SK-N-DZ (cell line): ENCODE results near the gene CUEDC1.
"Not testable (repeated sequence)": the region's sequence is repeated elsewhere in the genome, so short reads cannot be mapped to it uniquely, and the experiment has no call there.

Experiments
- DNase-seq: peaks from one replicate; pipeline ENCODE4 v3.0.0-alpha.2; 2015; ENCODE audit warnings: low spot score

The CUEDC1 gene

DNA sequence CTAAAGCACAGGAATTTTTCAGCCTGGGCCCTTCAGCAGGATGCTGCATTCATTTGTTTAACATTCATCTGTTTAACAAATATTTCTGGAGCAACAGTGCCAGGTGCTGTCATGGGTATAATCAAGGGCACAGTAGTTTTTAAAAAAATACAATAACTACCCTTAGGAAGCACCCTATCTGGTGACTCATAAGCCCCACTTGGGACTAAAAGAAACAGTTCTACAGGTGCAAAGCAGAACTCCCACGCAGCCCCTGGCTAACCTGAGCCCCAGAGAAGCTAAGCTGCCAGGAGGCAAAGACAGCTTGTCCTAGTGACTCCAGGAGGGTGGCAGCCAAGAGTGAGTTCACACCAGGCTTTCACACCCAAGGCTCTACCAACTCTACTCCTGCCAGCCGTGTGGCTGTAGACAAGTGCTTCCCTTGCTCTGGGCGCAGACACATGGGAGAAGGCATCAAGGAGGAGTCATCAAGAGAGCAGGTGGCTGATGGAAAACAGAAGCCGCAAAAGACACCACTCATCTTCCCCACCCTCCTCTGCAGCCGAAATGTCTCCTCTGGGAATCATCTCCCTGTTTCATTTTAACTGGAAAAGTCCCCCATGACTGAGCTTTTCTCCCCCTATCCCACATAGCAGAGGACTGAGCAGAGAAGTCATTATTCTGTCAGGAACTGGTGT lies 14.4 kb downstream of the CUEDC1 start:
- DNase-seq: peak; percentile 70

GRCh38 chr17:57940231-57940630 lies 15.0 kb downstream of the CUEDC1 start:
- DNase-seq: peak; percentile 50

GRCh38 chr17:57939797-57940196 lies 15.4 kb downstream of the CUEDC1 start:
- DNase-seq: no peak

- DNase-seq: no peak
These were observed 17.1 kb downstream of the CUEDC1 start for GRCh38 chr17:57938061-57938502.

DNA sequence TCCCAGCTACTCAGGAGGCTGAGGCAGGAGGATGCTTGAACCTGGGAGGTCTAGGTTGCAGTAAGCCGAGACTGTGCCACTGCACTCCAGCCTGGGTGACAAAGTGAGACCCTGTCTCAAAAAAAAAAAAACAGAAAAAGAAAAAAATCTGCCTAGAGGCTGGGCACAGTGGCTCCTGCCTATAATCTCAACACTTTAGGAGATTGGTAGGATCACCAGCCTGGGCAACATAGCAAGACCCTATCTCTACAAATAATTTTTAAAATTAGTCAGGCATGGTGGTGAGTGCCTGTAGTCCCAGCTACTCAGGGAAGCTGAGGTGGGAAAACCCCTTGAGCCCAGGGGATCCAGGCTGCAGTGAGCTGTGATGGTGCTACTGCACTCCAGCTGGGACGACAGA lies 17.7 kb downstream of the CUEDC1 start:
- DNase-seq: no peak

DNA sequence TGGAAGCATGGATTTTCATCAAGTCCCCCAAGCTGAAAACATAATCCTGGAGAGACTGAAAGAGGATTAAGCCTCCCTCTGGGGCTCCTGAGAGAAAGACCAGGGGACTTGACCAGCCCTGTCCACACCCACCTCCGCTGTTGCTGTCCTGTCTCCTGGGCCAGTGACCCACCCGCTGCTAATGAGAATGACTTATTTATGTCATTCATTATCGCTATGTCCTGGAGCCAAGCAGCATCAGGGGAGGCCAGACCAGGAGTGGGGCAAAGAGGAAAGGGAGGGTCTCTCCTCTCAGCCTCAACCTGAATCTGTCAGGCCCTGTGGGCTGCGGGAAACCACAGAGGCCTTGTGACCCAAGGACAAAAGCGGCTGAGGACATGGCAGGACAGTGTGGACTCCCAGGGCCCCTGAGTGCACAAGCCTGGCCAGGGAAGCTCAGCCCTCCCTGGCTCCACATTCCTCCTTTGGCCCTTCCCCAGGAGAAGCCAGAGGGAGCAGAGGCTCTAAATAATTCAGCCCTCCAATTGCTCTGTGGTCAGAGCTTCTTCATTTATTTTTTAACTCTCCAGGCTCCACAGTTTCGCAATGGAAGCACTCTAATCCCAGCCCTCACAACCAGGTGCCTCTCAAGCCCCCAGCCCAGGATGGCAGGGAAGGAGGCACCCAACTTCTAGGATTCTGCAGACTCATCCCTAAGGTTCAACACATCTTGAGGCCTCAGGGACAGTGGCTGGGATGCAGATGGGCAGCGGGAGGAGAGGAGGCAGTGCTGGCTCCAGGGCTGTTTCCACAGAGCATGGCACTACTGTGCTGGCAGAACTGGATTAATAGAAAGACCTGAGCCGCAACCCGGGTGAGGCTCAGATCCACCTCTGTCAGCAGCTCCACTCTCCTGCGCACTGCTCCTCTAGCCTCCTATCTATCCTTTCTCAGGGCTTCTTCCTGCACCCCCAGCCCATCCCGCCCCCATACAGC lies 19.1 kb downstream of the CUEDC1 start:
- peak; percentile 44 for DNase-seq

GRCh38 chr17:57931488-57932137 lies 23.6 kb downstream of the CUEDC1 start:
- DNase-seq: no peak

GRCh38 chr17:57930239-57930638 lies 25.0 kb downstream of the CUEDC1 start:
- DNase-seq: no peak

DNA sequence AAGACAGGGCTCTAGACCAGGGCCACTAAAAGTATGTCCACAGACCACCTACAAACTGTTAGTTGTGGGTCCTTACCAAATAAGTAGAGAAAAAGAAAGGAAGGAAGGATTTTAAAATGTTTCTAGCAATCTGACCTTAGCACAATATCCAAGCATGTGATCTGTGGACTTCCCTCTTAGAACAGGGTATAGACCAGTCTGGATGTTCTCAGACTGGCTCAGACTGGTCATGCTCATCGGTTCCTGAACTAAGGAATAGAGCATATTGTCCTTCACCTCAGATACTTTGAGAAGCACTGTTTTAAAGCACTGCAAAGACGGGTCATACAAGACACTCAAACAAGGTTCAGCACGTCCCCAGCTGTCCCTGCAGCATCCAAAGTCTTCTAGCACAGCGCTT lies 25.8 kb downstream of the CUEDC1 start:
- no peak for DNase-seq

GRCh38 chr17:57928928-57929327 lies 26.3 kb downstream of the CUEDC1 start:
- no peak for DNase-seq

DNA sequence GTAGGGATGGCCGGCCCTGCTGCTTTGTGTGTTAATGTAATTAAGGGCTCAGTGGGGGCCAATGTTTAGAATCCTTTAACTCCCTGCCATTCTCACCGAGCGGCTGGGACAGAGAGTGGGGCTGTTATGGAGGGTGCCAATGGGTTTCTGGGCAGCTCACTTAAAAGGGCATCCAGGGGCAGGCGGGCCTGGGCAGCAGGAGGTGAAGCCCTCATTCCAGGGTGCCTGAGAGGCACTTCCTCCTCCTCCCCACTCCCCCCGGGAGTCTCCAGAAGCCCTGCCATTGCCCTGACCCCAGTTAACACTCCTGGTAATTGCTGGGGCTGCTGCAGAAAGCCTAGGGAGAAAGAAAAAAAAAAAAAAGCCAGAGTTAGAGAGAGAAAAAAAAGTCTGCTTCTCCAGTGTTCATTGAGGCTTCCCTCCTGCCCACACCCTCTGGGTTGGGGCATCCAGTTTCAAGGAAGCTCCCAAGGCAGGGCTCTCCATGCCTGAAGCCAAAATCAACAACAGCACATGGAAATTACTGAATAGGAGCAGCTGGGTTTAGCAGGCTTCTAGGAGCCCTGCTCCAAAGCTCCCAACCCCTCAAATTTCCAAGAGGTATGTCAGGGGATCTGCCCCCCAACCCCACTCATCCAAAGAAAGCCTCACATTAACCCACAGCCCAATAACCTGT lies 28.0 kb downstream of the CUEDC1 start:
- DNase-seq: peak; percentile 49

DNA sequence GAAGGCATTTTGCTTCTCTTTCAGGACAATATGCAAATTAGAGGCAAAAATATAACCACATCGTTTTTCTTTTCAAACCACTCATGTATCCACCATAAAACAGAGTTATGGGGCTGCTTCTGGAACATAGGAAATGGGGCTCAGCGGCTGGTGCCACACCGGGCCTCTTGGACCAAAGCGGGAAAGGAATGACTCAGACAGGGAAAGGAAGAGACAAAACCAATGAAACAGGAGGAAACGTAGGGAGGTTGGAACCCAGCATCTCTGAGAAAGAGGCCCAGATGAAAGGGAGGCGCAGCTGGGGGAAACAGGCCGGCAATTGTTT lies 28.5 kb downstream of the CUEDC1 start:
- DNase-seq: no peak

DNA sequence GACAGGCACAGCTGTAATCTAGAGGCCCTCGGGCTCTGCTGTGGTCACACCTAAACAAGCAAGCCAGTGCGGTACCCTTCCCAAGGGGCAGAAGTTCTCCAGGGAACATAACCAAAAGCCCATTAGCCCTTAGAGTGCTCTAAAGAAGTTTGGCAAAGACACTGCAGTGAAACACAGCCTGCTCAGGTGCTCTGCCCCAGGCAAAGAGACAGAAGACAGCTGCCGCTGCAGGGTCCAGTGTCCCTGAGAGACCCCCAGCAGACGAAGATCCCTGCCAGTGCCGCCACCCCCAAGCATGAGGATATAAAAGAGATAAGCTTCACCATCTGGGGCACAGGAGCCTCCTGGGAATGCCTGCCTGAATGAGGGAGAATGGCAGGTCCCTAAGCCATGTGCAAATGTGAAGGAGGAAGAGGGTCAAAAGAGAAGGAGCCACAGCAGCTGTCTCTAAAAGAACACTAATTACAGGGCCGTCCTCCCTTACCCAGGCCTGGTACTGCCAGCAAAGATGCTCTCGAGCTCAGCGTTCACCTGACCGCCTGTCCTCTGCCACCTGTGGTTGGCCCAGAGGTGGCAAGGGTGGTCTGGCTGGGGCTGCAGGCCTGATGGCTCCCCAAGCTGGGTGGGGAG lies 29.7 kb downstream of the CUEDC1 start:
- no peak for DNase-seq

DNA sequence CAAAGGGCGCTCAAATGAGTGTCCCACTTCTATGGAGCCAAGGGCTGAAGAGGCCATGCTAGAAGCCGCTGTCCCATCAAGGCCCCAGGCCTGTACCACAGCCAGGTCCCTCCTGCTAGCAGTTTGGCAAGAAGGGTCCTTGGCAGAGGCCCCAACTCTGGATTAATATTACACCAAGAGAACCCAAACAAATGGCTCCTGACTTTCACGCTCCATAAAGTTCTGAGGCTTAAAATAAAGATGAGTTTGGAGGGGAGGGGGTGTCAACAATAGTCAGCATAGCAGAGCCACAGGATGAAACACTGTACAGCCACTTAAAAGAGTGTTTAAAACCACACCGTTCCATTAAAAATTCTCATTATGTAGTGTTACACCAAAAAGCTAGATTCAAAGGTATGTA lies 30.5 kb downstream of the CUEDC1 start:
- no peak for DNase-seq

- no peak for DNase-seq
These were observed 31.9 kb downstream of the CUEDC1 start for GRCh38 chr17:57923182-57923872.

- DNase-seq: not testable (repeated sequence)
These were observed 32.5 kb downstream of the CUEDC1 start for GRCh38 chr17:57922745-57923144.

DNA sequence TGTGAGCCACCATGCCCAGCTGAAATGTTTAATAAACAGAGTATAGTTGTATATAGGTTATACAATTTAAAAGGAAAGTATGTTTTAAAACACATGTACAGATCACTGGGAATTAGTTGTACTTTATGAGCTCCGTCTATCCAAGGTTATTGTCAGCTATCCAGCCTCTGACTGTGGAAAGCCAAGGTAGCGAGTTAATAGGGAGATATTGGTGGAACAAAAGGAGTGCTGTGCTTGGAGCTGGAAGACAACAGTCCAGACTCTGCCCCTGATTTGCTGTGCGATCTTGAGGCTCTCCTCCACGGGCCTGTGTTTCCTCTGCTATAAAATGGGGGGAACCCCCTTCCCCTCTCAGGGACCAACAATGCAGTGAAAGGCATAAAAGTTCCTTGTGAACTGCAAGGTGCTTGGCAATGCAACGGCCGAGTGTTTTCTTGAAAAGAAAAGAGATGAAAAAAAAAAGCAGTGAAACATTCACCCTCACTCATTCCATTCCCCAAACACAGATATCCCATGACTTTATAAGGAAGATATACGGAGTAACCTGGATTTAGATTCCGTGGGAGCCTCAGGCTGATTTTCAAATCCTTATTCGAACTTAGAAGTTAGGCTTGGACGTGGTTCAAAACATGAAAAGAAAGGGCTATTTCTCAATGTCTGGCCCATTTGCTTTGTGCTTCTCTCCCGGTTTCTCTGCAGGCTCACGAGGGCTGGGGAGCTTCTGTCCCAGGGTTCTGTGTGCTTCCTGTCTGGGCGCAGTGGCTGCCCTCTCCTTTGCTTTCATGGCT lies 34.1 kb downstream of the CUEDC1 start:
- no peak for DNase-seq

DNA sequence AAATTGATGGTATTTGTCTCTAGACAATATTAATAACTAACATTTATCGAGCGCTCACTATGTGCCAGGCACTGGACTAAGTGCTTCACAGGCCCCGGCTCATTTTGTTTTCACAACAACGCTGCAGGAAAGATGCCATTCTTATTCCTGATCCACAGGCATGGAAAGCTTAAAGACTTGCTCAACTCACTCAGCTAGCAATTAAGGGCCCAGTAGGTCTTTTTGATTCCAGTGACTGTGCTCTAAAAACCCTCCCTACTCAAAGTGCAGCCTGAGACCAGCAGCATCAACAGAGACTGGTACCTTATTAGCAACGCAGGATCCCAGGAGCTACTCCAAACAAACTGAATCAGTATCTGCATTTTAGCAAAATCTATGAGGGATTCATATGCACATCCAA lies 35.3 kb downstream of the CUEDC1 start:
- DNase-seq: no peak

DNA sequence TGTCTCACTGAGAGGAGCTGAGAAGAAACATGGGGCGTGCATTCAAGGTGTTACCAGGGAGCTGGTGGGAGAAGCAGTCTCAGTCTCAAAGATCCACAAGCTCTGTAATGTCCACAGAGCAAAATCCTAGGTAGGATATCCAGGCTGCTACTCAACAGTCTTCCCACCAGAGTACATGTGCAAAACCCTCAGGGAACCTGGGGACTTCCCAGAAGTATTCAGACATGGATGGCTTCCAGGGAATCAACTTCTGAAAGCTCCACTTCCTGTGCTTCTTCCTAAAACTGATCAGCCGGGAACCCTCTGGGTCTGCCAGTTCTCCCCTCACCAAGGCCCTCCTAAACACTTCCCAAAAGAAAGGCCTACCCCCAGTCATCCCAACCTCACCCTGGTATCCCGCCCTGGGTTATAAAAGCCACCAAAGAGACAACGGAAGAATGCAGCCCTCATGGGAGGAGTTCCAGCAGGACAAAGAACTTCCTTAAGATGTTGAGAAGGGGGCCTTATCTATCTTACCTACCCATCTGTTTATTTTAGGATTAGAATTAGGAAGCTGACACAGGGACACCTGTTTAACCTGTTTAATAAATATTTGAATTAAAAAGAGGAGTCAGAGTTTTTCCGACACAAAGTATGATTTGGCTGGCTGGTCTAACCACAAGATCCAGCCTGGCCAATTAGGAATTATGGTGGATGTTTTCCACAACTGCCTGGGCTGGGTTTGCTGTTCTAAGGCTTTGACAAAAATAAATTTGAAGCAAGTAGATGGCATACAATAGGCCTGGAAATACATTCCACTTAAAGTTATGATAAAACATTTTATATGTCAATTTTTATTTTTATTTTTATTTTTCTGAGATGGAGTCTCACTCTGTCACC lies 37.0 kb downstream of the CUEDC1 start:
- no peak for DNase-seq
